ENCODE results near the gene BHLHA9. TPM values are rescaled to one million over a fixed set of nuclear protein-coding genes. Genes with fewer than 3 reads are reported as not detected.

The BHLHA9 gene
- total RNA-seq, 1 experiment from 2014 or later = not detected

DNA sequence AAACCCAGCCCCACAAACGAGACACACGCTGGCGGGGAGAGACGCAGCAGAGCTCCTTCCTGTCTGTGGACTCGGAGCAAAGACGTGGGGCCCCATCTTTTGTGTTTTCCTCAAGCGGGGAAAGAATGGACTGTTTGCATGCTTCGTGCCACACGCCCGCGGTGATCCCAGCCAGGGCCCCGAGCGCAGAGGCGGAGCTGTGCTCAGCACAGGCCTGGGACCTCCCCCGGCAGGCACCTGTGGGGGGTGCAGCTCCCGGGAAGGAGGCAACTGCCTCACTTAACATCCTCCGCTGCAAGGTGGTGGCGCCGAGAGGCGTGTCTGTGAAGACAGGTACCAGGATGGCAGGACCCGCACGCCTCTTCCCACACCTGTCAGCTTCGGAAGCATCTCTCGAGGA, 28.4 kb downstream of the BHLHA9 start:
- Mint-ChIP-seq H3K27ac (no peak overlapping the region), H3K9me3 (peaks cover 3% of the 10 kb centered on the region), H3K36me3 (no peaks in the 10 kb centered on the region), H3K27me3 (ENCODE audit: low read depth) (peaks cover 6% of the 10 kb centered on the region; the same call in 1 of the 2 replicates), H3K4me1 (no peaks in the 10 kb centered on the region), H3K4me3 (no peak overlapping the region)
- TF ChIP-seq ETV6 (CRISPR knock-in tag; IDR thresholded peaks at IDR 0.05) (peak; percentile 52; the same call in 1 of the 2 replicates), ZBTB21 (CRISPR knock-in tag; IDR thresholded peaks at IDR 0.05; ENCODE audit: borderline replicate concordance) (0 out of 2 replicates have a peak, but pooled peaks have one; percentile 35), ERG (CRISPR knock-in tag; IDR thresholded peaks at IDR 0.05) (no peak)
- ATAC-seq (peak; percentile 88), DNase-seq (ENCODE audit: low spot score) (peak; percentile 68)
- POLR2A ChIA-PET = no interaction called here
- CTCF ChIA-PET = interaction anchor here (1.1 to 1.5 kb wide), 7 partner anchors 11 to 276 kb away, joined by 3 to 9 read pairs (median 4); no protein-coding TSS in a partner anchor

DNA sequence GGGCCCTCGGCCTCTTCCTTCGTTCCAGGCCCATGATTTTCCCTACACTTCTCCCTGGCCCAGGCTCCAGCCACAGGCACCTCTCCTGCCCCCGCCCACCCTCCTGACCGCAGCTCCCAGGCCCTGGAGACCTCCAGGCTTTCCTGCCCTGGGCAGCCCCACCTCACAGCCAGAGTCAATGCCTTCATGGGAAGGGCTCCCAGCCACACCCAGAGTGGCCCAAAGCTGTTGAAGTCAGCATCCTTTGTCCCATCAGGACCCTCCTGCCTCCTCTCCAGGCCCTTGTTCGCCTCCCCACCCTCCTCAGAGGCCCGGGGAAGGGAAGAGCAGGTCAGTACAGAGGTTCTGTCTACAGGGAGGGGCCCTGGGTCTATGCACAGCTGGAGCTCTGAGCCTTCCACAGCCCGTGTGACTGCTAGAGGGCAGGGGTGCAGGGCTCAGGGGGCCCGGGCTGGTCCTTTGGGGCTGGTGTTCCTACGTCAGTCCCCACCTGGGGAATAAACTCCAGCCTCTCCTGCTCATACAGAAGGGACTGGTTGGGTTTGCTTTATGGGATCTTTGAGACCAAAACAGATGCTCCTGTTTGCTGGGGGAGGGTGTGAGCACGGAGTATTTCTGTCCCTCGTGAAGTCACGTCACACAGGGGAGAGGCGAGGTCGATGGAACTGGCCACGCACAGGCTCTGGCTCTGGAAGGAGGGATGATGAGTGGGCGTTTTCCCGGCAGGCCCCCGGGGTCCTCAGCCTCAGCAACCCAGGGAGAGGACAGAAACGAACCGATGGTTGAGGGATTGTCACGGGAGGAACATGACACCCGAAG, 29.5 kb downstream of the BHLHA9 start:
- no peak for TF ChIP-seq NFATC4 (CRISPR knock-in tag; IDR thresholded peaks at IDR 0.05)
- TF ChIP-seq NR2C2 (CRISPR knock-in tag; IDR thresholded peaks at IDR 0.05) = no peak
- TF ChIP-seq TP53 (CRISPR knock-in tag; IDR thresholded peaks at IDR 0.05) = no peak
- TF ChIP-seq ERG (CRISPR knock-in tag; IDR thresholded peaks at IDR 0.05) = no peak
- TF ChIP-seq, protein P1, sequence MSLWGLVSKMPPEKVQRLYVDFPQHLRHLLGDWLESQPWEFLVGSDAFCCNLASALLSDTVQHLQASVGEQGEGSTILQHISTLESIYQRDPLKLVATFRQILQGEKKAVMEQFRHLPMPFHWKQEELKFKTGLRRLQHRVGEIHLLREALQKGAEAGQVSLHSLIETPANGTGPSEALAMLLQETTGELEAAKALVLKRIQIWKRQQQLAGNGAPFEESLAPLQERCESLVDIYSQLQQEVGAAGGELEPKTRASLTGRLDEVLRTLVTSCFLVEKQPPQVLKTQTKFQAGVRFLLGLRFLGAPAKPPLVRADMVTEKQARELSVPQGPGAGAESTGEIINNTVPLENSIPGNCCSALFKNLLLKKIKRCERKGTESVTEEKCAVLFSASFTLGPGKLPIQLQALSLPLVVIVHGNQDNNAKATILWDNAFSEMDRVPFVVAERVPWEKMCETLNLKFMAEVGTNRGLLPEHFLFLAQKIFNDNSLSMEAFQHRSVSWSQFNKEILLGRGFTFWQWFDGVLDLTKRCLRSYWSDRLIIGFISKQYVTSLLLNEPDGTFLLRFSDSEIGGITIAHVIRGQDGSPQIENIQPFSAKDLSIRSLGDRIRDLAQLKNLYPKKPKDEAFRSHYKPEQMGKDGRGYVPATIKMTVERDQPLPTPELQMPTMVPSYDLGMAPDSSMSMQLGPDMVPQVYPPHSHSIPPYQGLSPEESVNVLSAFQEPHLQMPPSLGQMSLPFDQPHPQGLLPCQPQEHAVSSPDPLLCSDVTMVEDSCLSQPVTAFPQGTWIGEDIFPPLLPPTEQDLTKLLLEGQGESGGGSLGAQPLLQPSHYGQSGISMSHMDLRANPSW (CRISPR knock-in tag; conservative IDR thresholded peaks at IDR 0.05; ENCODE audit: low read depth) = no peak
- no peak for TF ChIP-seq ATF1 (CRISPR knock-in tag; IDR thresholded peaks at IDR 0.05)
- peaks cover 6% of the 10 kb centered on the region; the same call in 1 of the 2 replicates for H3K27me3 Mint-ChIP-seq (ENCODE audit: low read depth)
- H3K4me1 Mint-ChIP-seq = no peaks in the 10 kb centered on the region
- H3K9me3 Mint-ChIP-seq = no peaks in the 10 kb centered on the region
- no peak overlapping the region for H3K27ac Mint-ChIP-seq
- no peak overlapping the region for H3K4me3 Mint-ChIP-seq
- CTCF ChIA-PET = interaction anchor here (1.1 to 1.4 kb wide), 3 partner anchors 23 to 234 kb away, joined by 3 to 7 read pairs (median 5); no protein-coding TSS in a partner anchor
- H3K36me3 Mint-ChIP-seq = no peaks in the 10 kb centered on the region
- POLR2A ChIA-PET = no interaction called here
- ATAC-seq (no peak), DNase-seq (ENCODE audit: low spot score) (no peak)

DNA sequence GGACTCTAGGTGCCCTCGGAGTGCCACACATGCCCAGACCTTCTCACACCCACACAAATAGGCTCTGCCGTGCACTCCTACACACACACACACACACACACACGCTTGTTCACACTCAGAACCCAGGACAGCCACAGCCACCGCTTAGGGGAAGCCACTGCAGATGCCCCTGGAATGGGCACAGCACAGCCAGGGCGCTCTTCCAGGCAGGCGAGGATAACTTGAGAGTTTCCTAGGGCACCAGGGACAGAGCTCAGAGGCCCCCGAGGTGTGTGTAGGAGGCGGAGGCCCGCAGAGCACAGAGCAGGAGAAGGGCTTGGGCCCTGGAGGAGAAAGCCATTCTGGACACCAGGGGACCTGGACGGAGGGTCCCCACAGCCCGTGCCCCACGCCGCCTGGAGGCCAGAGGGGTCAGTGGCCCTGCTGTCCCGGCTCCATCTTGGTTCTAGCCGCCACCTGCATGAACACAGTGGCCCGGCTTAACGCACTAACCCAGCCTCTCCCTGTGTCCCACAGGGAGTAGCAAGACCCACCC, 30.2 kb downstream of the BHLHA9 start:
- DNase-seq (ENCODE audit: low spot score) = no peak
- peaks cover 6% of the 10 kb centered on the region; the same call in 1 of the 2 replicates for H3K27me3 Mint-ChIP-seq (ENCODE audit: low read depth)
- H3K4me3 Mint-ChIP-seq = no peak overlapping the region
- ChIA-PET POLR2A (no interaction called here), CTCF (interaction anchor here (2.0 kb wide), 1 partner anchor 32 kb away, joined by 6 read pairs; no protein-coding TSS in a partner anchor)
- no peaks in the 10 kb centered on the region for H3K9me3 Mint-ChIP-seq
- no peaks in the 10 kb centered on the region for H3K4me1 Mint-ChIP-seq
- no peaks in the 10 kb centered on the region for H3K36me3 Mint-ChIP-seq
- H3K27ac Mint-ChIP-seq = no peak overlapping the region
- ATAC-seq = no peak
- TF ChIP-seq ATF6 (CRISPR knock-in tag; IDR thresholded peaks at IDR 0.05) = no peak
- TF ChIP-seq PRRX2 (CRISPR knock-in tag; IDR thresholded peaks at IDR 0.05) = no peak
- TF ChIP-seq CREB1 (CRISPR knock-in tag; IDR thresholded peaks at IDR 0.05) = no peak
- TF ChIP-seq RELA (CRISPR knock-in tag; IDR thresholded peaks at IDR 0.05; ENCODE audit: borderline replicate concordance) = no peak
- no peak for TF ChIP-seq KAT7 (CRISPR knock-in tag; IDR thresholded peaks at IDR 0.05; ENCODE audit: borderline replicate concordance)
- no peak for TF ChIP-seq ZNF121 (CRISPR knock-in tag; IDR thresholded peaks at IDR 0.05)
- TF ChIP-seq, protein P2, sequence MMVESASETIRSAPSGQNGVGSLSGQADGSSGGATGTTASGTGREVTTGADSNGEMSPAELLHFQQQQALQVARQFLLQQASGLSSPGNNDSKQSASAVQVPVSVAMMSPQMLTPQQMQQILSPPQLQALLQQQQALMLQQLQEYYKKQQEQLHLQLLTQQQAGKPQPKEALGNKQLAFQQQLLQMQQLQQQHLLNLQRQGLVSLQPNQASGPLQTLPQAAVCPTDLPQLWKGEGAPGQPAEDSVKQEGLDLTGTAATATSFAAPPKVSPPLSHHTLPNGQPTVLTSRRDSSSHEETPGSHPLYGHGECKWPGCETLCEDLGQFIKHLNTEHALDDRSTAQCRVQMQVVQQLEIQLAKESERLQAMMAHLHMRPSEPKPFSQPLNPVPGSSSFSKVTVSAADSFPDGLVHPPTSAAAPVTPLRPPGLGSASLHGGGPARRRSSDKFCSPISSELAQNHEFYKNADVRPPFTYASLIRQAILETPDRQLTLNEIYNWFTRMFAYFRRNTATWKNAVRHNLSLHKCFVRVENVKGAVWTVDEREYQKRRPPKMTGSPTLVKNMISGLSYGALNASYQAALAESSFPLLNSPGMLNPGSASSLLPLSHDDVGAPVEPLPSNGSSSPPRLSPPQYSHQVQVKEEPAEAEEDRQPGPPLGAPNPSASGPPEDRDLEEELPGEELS (CRISPR knock-in tag; IDR thresholded peaks at IDR 0.05) = no peak
- TF ChIP-seq ARID4B (CRISPR knock-in tag; IDR thresholded peaks at IDR 0.05; ENCODE audit: borderline replicate concordance) = no peak

All from WTC11 (cell line).